ENCODE data around the gene CCDC192.

GRCh38 chr5:127671218-127671617, 32.0 kb upstream of the CCDC192 start:
- TF ChIP-seq CTCF (IDR thresholded peaks at IDR 0.05) (no peak), POLR2A (IDR thresholded peaks at IDR 0.05) (no peak)
